Measurements from ENCODE around the gene STEAP1.
"Not testable (repeated sequence)": the region's sequence is repeated elsewhere in the genome, so short reads cannot be mapped to it uniquely, and the experiment has no call there.

Gene STEAP1

GRCh38 chr7:90153943-90154771 lies at the start of gene STEAP1:
TSS of gene STEAP1 (plus strand) at chr7:90154469. CDS start at chr7:90159789, 5,320 bp downstream.
- DNase-seq (ENCODE audit: low read depth): peak; percentile 70

- DNase-seq (ENCODE audit: low read depth): not testable (repeated sequence)
Measured at GRCh38 chr7:90114972-90115371, 39.3 kb upstream of the STEAP1 start.

GRCh38 chr7:90118551-90119177 lies 35.6 kb upstream of the STEAP1 start:
- DNase-seq (ENCODE audit: low read depth): not testable (repeated sequence)

GRCh38 chr7:90119178-90119971 lies 34.9 kb upstream of the STEAP1 start:
- DNase-seq (ENCODE audit: low read depth): peak; percentile 0

GRCh38 chr7:90120205-90120604 lies 34.1 kb upstream of the STEAP1 start:
- not testable (repeated sequence) for DNase-seq (ENCODE audit: low read depth)

GRCh38 chr7:90131746-90132145 lies 22.5 kb upstream of the STEAP1 start:
- DNase-seq (ENCODE audit: low read depth): not testable (repeated sequence)

GRCh38 chr7:90147079-90147960 lies 6.9 kb upstream of the STEAP1 start:
- DNase-seq (ENCODE audit: low read depth): not testable (repeated sequence)

GRCh38 chr7:90149428-90149827 lies 4.8 kb upstream of the STEAP1 start:
- not testable (repeated sequence) for DNase-seq (ENCODE audit: low read depth)

GRCh38 chr7:90151884-90152283 lies 2.4 kb upstream of the STEAP1 start:
- not testable (repeated sequence) for DNase-seq (ENCODE audit: low read depth)

GRCh38 chr7:90152642-90153253 lies 1.5 kb upstream of the STEAP1 start:
- not testable (repeated sequence) for DNase-seq (ENCODE audit: low read depth)

- DNase-seq (ENCODE audit: low read depth): no peak
Measured at GRCh38 chr7:90155206-90155605, 937 bp downstream of the STEAP1 start.

GRCh38 chr7:90157331-90157730 lies 3.1 kb downstream of the STEAP1 start:
- DNase-seq (ENCODE audit: low read depth): not testable (repeated sequence)

- DNase-seq (ENCODE audit: low read depth): not testable (repeated sequence)
Measured at GRCh38 chr7:90157761-90158350, 3.6 kb downstream of the STEAP1 start.

- no peak for DNase-seq (ENCODE audit: low read depth)
Measured at GRCh38 chr7:90163534-90163933, 9.3 kb downstream of the STEAP1 start.

- DNase-seq (ENCODE audit: low read depth): no peak
Measured at GRCh38 chr7:90165724-90166123, 11.5 kb downstream of the STEAP1 start.

- DNase-seq (ENCODE audit: low read depth): no peak
Measured at GRCh38 chr7:90166153-90166552, 11.9 kb downstream of the STEAP1 start.

GRCh38 chr7:90167361-90167760 lies 13.1 kb downstream of the STEAP1 start:
- no peak for DNase-seq (ENCODE audit: low read depth)

GRCh38 chr7:90169891-90170290 lies 15.6 kb downstream of the STEAP1 start:
- no peak for DNase-seq (ENCODE audit: low read depth)

GRCh38 chr7:90172121-90172520 lies 17.9 kb downstream of the STEAP1 start:
- DNase-seq (ENCODE audit: low read depth): no peak

- DNase-seq (ENCODE audit: low read depth): no peak
Measured at GRCh38 chr7:90172624-90173023, 18.4 kb downstream of the STEAP1 start.
